Measurements from ENCODE around the gene TTC33. TPM values are rescaled to one million over a fixed set of nuclear protein-coding genes. Genes with fewer than 3 reads are reported as not detected.
A peak's percentile ranks its signal among the peaks of the same experiment; 100 is the strongest.

The TTC33 gene
- total RNA-seq, 1 donor: 18.6 TPM

GRCh38 chr5:40507095-40507494 is 248.7 kb downstream of the TTC33 start:
- DNase-seq (ENCODE audit: low read depth): no peak
- no peak overlapping the region for H3K4me3 ChIP-seq (ENCODE audit: low read depth, low read length)
- peak; percentile 12 for TF ChIP-seq CTCF (IDR thresholded peaks at IDR 0.05; ENCODE audit: insufficient read depth, low read depth, low read length)

GRCh38 chr5:40505031-40505430 is 250.7 kb downstream of the TTC33 start:
- no peak for TF ChIP-seq CTCF (IDR thresholded peaks at IDR 0.05; ENCODE audit: insufficient read depth, low read depth, low read length)
- no peak for DNase-seq (ENCODE audit: low read depth)
- no peak overlapping the region for H3K4me3 ChIP-seq (ENCODE audit: low read depth, low read length)

- no peak for TF ChIP-seq CTCF (IDR thresholded peaks at IDR 0.05; ENCODE audit: insufficient read depth, low read depth, low read length)
- no peak overlapping the region for H3K4me3 ChIP-seq (ENCODE audit: low read depth, low read length)
- no peak for DNase-seq (ENCODE audit: low read depth)
Measured at GRCh38 chr5:40503439-40503838, 252.3 kb downstream of the TTC33 start.

GRCh38 chr5:40502736-40503135 is 253.0 kb downstream of the TTC33 start:
- H3K4me3 ChIP-seq (ENCODE audit: low read depth, low read length): no peak overlapping the region
- DNase-seq (ENCODE audit: low read depth): no peak
- TF ChIP-seq CTCF (IDR thresholded peaks at IDR 0.05; ENCODE audit: insufficient read depth, low read depth, low read length): no peak

- no peak overlapping the region for H3K4me3 ChIP-seq (ENCODE audit: low read depth, low read length)
- TF ChIP-seq CTCF (IDR thresholded peaks at IDR 0.05; ENCODE audit: insufficient read depth, low read depth, low read length): no peak
- no peak for DNase-seq (ENCODE audit: low read depth)
Measured at GRCh38 chr5:40501711-40502444, 253.9 kb downstream of the TTC33 start.

- no peak for TF ChIP-seq CTCF (IDR thresholded peaks at IDR 0.05; ENCODE audit: insufficient read depth, low read depth, low read length)
- no peak overlapping the region for H3K4me3 ChIP-seq (ENCODE audit: low read depth, low read length)
- peak; percentile 7 for DNase-seq (ENCODE audit: low read depth)
Measured at GRCh38 chr5:40499518-40500273, 256.1 kb downstream of the TTC33 start.

Data from fibroblast of villous mesenchyme (primary cell).